Upper lobe of left lung (tissue), 6 donors: ENCODE results near the gene TAAR1. TPM values are rescaled to one million over a fixed set of nuclear protein-coding genes. Genes with fewer than 3 reads are reported as not detected.
A peak's percentile ranks its signal among the peaks of the same experiment; 100 is the strongest.
"Not testable (repeated sequence)": the region's sequence is repeated elsewhere in the genome, so short reads cannot be mapped to it uniquely, and the experiment has no call there.

Experiments
- ATAC-seq, 2 donors: fragments of 200-7000 bp; cut with Tn5 transposase; one replicate each; pipeline ENCODE4 v1.9.1; 2022; ENCODE audit warnings: mild to moderate bottlenecking in 2 of 2, moderate library complexity in 2 of 2; ENCODE audit not compliant: low FRiP score in 2 of 2
- DNase-seq, 2 donors: peaks; one replicate each; pipeline ENCODE4 v3.0.0-alpha.2; 2019 to 2020
- H3K27ac ChIP-seq, 4 donors: fragments of 200-600 bp; sonication (generic); one replicate each; pipeline ENCODE4 v1.5.1; 2016 to 2019
- H3K27me3 ChIP-seq, 4 donors: fragments of 200-600 bp; sonication (generic); one replicate each; pipeline ENCODE4 v1.5.1; 2017 to 2019
- H3K36me3 ChIP-seq, 4 donors: fragments of 200-600 bp; sonication (generic); one replicate each; pipeline ENCODE4 v1.5.1; 2016 to 2019
- H3K4me1 ChIP-seq, 4 donors: fragments of 200-600 bp; sonication (generic); one replicate each; pipeline ENCODE4 v1.5.1; 2018 to 2019
- H3K4me3 ChIP-seq, 4 donors: fragments of 200-600 bp; sonication (generic); one replicate each; pipeline ENCODE4 v1.5.1; 2017 to 2019; ENCODE audit warnings: mild to moderate bottlenecking in 2 of 4, moderate library complexity in 1 of 4
- H3K9me3 ChIP-seq, 4 donors: fragments of 200-600 bp; sonication (generic); one replicate each; pipeline ENCODE4 v1.5.1; 2018 to 2019
- EP300 ChIP-seq, 4 donors: sonication (generic); formaldehyde crosslinking; IDR thresholded peaks; one replicate each; pipeline ENCODE4 v1.5.1; 2017; ENCODE audit warnings: antibody characterized with exemption in 4 of 4, control low read depth in 2 of 4
- POLR2A ChIP-seq, 4 donors: fragments of 450-650 bp; IDR thresholded peaks; one replicate each; pipeline ENCODE4 v1.5.1; 2016 to 2017; ENCODE audit warnings: antibody characterized with exemption in 4 of 4, mild to moderate bottlenecking in 2 of 4
- POLR2AphosphoS5 ChIP-seq, 2 donors: sonication (generic); formaldehyde crosslinking; IDR thresholded peaks; one replicate each; pipeline ENCODE4 v1.5.1; 2017; ENCODE audit warnings: antibody characterized with exemption in 2 of 2
- WGBS, 2 donors: methylation state at CpG; one replicate each; pipeline ENCODE4 v1.1.5; 2017 to 2018; 5-methylcytosine and 5-hydroxymethylcytosine counted together
- total RNA-seq, 6 donors: library from RNA; depleted of rRNA in 4 of 6; stranded (reverse); fragments of >200 nt in 4 of 6; gene quantifications; one replicate each; pipeline versions ENCODE4 v1.1.0 to v1.2.1, GENCODE V29; 2016 to 2021
- TF ChIP-seq, protein P1 (sequence below), 6 experiments: fragments of 450-650 bp in 4 of 6; fragments of 200-600 bp in 2 of 6; sonication (generic) in 2 of 6; IDR thresholded peaks; one replicate each; pipeline ENCODE4 v1.5.1; 2016 to 2019; ENCODE audit warnings: antibody characterized with exemption in 6 of 6
- donor health status: DM: no; HTN: no; CAD: no; lungs with moderate emphysema.
- donor health status: DM: no; HTN: yes; CAD: no; lungs with severe emphysema.

The TAAR1 gene
- total RNA-seq, 6 donors from 2014 or later, result not detected

DNA sequence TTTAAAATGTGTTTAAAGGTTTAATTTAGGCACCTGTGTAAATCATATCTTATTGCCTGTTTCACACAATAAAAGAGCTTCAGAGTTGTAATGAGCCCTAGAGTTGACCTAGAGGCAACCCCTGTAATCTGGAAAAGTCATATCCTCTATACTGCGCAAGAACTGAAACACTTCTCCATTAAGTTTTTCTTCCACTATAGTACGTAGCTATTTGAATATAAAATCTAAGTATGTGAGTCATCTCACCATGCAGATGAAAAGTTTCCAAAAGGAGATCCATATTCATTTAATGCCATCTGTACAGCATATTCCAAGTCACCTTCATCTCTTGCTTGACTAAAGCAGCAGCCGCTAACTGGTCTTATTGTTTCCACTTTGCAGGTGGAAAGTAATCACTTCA, 26.0 kb upstream of the TAAR1 start:
- Histone ChIP-seq H3K27me3 (no peaks in the 10 kb centered on the region), H3K36me3 (no peaks in the 10 kb centered on the region), H3K4me3 (no peak overlapping the region), H3K4me1 (peaks cover 0 to 5% (median 0%) of the 10 kb centered on the region in 4 donors), H3K9me3 (no peaks in the 10 kb centered on the region), H3K27ac (no peak overlapping the region)
- no peak for TF ChIP-seq POLR2A (IDR thresholded peaks at IDR 0.05)
- no peak for TF ChIP-seq EP300 (IDR thresholded peaks at IDR 0.05)
- TF ChIP-seq POLR2AphosphoS5 (IDR thresholded peaks at IDR 0.05), result no peak
- TF ChIP-seq, protein P1, sequence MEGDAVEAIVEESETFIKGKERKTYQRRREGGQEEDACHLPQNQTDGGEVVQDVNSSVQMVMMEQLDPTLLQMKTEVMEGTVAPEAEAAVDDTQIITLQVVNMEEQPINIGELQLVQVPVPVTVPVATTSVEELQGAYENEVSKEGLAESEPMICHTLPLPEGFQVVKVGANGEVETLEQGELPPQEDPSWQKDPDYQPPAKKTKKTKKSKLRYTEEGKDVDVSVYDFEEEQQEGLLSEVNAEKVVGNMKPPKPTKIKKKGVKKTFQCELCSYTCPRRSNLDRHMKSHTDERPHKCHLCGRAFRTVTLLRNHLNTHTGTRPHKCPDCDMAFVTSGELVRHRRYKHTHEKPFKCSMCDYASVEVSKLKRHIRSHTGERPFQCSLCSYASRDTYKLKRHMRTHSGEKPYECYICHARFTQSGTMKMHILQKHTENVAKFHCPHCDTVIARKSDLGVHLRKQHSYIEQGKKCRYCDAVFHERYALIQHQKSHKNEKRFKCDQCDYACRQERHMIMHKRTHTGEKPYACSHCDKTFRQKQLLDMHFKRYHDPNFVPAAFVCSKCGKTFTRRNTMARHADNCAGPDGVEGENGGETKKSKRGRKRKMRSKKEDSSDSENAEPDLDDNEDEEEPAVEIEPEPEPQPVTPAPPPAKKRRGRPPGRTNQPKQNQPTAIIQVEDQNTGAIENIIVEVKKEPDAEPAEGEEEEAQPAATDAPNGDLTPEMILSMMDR (IDR thresholded peaks at IDR 0.05), result no peak
- DNase-seq, result no peak
- WGBS, 2 donors, result 89 to 93% methylated on average over 3 of the region's 3 CpGs
- peak in 1 of 2 donors; percentile 61 for ATAC-seq

DNA sequence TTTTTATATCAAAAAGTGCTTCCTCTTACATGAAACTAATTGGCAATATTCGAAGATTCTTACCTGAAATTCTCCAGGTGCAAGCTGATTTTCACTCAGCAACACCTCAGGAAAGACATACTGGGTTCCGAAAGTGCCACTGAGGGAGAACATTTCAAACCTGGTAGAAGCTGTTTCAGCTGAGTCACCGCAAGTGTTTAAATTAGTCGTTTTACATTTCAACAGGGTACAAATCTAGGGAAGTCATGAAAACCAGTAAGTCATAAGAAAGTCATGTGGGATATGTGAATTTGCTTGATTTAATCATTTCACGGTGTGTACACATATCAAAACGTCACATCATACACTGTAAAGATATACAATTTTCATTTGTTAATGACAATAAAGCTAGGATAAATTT, 25.3 kb upstream of the TAAR1 start:
- no peak for DNase-seq
- ATAC-seq, result no peak
- no peak overlapping the region for H3K4me3 ChIP-seq
- TF ChIP-seq EP300 (IDR thresholded peaks at IDR 0.05) (no peak), POLR2A (IDR thresholded peaks at IDR 0.05) (no peak), POLR2AphosphoS5 (IDR thresholded peaks at IDR 0.05) (no peak)
- TF ChIP-seq, protein P1 (IDR thresholded peaks at IDR 0.05), result no peak
- no peaks in the 10 kb centered on the region for H3K27me3 ChIP-seq
- no peak overlapping the region for H3K27ac ChIP-seq
- no peaks in the 10 kb centered on the region for H3K9me3 ChIP-seq
- H3K36me3 ChIP-seq, result no peaks in the 10 kb centered on the region
- peaks cover 0 to 5% (median 0%) of the 10 kb centered on the region in 4 donors for H3K4me1 ChIP-seq
- 85 to 89% methylated on average over 6 of the region's 6 CpGs for WGBS, 2 donors

DNA sequence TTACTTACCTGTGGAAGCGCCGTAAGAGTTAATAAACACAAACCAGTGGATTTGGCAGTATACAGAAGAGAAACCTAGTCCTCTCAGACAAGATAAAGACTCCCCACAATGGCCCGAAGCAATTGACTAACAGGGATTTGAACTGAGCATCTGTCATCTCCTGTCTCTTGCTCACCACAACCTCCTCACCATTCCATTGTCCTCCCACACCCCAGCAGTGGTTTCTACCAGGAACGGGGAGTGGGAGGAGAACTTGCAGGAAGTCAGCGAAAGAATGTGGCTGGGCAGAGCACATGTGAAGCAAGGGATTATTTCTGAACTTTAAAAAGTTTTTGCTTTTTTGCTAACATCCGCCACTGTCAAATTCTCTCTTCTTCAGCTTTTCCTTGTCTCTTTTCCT, 24.6 kb upstream of the TAAR1 start:
- Histone ChIP-seq H3K27ac (no peak overlapping the region), H3K4me3 (no peak overlapping the region), H3K4me1 (peaks cover 0 to 5% (median 0%) of the 10 kb centered on the region in 4 donors), H3K27me3 (no peaks in the 10 kb centered on the region), H3K36me3 (no peaks in the 10 kb centered on the region), H3K9me3 (no peaks in the 10 kb centered on the region)
- WGBS, 2 donors, result 80 to 84% methylated on average over 6 of the region's 6 CpGs
- ATAC-seq, result peak in 1 of 2 donors; percentile 42
- TF ChIP-seq EP300 (IDR thresholded peaks at IDR 0.05) (no peak), POLR2A (IDR thresholded peaks at IDR 0.05) (no peak), POLR2AphosphoS5 (IDR thresholded peaks at IDR 0.05) (no peak)
- TF ChIP-seq, protein P1 (IDR thresholded peaks at IDR 0.05), result no peak
- DNase-seq, result no peak

DNA sequence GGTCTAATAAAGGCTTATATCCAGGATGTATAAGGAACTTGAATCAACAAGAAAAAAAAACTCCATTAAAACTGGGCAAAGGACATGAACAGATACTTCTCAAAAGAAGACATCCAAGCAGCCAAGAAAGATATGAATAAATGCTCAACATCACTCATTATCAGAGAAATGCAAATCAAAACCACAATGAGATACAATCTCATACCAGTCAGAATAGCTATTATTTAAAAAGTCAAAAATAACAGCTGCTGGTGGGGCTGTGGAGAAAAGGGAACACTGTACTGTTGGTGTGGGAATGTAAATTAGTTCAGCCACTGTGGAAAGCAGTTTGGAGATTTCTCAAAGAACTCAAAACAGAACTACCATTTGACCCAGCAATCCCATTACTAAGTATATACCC, 20.1 kb upstream of the TAAR1 start:
- not testable (repeated sequence) for ATAC-seq, H3K4me1 ChIP-seq, H3K27ac ChIP-seq, H3K9me3 ChIP-seq, H3K27me3 ChIP-seq, DNase-seq, H3K36me3 ChIP-seq, H3K4me3 ChIP-seq

DNA sequence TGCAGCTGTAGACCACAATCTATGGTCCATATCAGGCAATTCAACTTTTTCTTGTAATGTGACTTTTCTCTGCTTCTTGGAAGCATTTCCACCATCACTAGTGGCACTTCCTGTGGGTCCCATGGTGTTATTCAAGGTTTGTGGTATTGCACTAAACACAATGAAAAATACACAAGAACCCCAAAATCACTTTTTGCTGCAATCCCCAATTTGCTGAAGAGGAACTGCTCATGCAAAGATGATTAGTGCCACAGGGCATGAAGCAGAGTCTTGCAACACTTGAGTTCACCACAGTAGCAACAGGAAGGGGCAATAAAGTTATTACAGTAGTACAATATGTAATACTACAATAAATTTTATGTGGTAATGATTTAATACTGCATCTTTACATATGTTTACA, 16.8 kb upstream of the TAAR1 start:
- no peaks in the 10 kb centered on the region for H3K36me3 ChIP-seq
- H3K27me3 ChIP-seq, result no peaks in the 10 kb centered on the region
- DNase-seq (no peak), ATAC-seq (peak in 1 of 2 donors; percentile 32)
- no peaks in the 10 kb centered on the region for H3K4me1 ChIP-seq
- TF ChIP-seq, protein P1 (IDR thresholded peaks at IDR 0.05), result no peak
- TF ChIP-seq EP300 (IDR thresholded peaks at IDR 0.05) (no peak), POLR2A (IDR thresholded peaks at IDR 0.05) (no peak), POLR2AphosphoS5 (IDR thresholded peaks at IDR 0.05) (no peak)
- H3K27ac ChIP-seq, result no peak overlapping the region
- no peaks in the 10 kb centered on the region for H3K9me3 ChIP-seq
- no peak overlapping the region for H3K4me3 ChIP-seq
